Body of pancreas (tissue), 4 donors: Measurements from ENCODE around the gene LRRC3.

Experiments
- CTCF ChIP-seq, 7 experiments: fragments of 450-650 bp in 4 of 7; fragments of 200-600 bp in 3 of 7; sonication (generic) in 3 of 7; IDR thresholded peaks; one replicate each; pipeline ENCODE4 v1.5.1; 2016 to 2019; ENCODE audit warnings: antibody characterized with exemption in 7 of 7
- POLR2A ChIP-seq, 3 donors: fragments of 450-650 bp; IDR thresholded peaks; one replicate each; pipeline ENCODE4 v1.6.1; 2016; ENCODE audit warnings: antibody characterized with exemption in 3 of 3, mild to moderate bottlenecking in 2 of 3

GRCh38 chr21:44438531-44439210 lies 16.6 kb upstream of the LRRC3 start:
- no peak for TF ChIP-seq POLR2A (IDR thresholded peaks at IDR 0.05)
- no peak for TF ChIP-seq CTCF (IDR thresholded peaks at IDR 0.05)
